Measurements from ENCODE around the gene NCAPD2.
"Not testable (repeated sequence)": the region's sequence is repeated elsewhere in the genome, so short reads cannot be mapped to it uniquely, and the experiment has no call there.

Gene NCAPD2

DNA sequence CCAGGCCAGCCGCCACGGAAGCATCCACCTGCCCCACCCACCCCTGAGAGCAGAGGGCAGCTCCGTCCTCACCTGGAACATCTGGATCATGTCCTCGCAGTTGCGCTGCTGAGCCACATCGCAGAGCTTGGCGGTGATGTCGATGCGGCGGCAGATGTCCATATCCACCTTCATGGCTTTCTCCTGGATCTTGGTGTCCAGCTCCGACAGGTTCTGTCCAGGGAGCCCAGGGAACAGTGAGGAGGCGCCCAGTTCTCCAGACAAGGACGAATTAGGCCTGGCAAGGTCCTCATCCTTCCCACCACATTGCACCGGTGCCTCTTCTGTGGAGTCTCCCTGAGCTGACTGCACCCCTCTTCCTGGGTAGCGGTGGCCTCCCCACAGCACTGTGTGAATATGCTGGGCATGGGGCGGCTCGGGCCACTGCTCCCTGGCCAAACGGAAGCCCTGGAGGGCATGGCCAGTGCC is 55.8 kb downstream of the NCAPD2 start:
- no peak for DNase-seq (ENCODE audit: low read depth)

DNA sequence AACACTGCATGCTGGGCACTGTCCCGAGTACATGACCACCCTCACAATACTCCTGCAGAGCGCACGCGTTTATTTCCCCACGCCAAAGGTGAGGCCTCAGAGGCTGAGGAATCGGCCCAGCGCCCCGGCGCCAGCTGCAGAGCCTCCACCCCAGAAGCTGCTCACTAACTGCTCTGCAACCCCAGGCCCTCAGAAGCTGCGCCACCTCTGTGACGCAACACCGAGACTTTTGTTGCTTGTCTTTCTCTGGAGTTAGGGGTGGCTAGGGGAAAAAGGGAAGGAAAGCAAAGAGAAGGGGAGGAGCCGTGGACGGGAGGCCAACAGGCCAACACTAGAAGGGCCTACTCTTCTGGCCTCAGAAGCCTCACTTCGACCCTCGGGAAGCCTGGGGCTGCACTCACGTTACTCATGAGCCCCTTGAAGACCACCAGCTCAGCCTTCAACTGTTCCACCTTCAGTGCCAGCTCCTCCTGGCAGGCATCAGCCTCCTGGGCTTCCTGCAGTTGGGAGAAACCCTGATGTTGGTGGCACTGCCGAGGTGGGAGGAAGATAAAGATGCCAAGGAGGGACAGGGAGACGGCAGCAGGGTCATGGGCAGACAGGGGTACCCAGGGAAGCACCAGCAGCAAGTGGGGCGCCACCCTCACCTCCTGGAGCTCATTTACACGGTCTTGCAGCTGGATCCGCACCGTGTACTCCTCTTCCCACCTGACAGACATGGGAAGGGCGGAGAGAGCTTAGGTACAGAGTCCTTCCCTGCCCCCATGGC is 56.6 kb downstream of the NCAPD2 start:
- DNase-seq (ENCODE audit: low read depth), result no peak

DNA sequence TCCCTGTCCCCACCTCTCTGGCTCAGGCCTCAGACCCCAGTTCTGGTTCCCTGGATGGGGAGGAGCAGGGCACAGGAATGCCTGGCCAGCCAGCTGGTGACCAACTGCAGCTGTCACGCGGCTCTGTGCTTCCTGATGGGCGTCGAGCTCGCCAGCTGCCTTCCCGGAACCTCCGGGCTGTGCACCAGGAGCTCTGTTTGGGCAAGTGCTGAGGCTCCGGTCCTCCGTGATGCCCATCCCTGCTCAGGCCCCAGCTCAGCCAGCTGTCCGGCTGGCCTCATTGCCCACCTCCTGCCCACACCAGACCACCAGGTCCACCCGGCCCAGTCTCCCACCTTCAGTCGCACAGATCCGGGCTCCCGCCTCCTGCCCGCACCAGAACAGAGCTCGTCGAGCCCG is 57.2 kb downstream of the NCAPD2 start:
- DNase-seq (ENCODE audit: low read depth), result no peak

DNA sequence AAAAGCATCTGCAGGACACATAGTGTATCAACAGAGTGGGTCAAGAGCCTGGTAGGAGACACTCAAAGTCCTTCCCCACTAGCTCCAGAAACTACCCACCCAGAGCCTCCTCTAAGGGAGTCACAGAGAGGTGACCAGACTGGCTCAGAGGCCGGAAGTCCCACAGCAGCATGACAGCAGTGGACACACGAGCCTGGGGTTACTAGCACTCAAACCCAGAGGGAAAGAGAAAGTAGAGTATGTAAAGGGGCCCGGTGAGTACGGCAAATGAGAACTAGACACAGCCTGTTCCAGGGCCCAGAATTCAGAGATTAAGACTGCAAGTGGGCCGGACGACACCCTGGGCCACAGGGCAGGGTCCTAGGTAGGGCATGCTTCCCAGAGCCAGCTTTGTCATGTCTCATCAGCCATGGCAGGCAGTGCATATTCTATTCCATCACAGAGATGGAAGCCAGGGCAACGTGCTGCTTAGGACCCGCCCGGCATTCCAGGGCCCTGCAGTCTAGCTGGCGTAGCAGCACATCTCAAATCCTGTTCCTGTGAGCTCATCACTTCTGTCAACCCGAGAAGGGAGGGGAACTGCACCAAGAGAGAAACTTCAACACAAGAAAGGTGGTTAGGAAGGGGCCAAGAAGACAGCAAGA is 57.7 kb downstream of the NCAPD2 start:
- DNase-seq (ENCODE audit: low read depth), result peak; percentile 74

DNA sequence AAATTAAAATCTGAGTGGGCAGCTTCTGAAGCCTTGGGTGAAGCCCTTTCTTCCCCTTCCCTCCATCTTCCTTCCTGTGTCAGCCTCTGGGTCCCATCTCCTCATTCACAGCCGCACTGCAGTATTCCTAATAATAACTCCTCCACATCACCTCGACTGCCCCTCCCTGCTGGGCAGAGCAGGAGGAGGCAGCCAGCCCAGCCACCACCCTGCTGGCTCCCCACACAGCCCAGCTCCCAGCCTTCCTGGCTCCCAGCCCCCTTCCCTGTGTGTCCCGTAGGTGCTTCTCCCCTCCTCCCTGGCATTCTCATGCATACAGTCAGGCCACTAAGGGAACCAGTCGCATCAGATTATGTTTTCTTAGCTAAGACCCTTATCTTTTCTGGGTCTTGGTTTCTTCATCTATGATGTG is 58.2 kb downstream of the NCAPD2 start:
- peak; percentile 61 for DNase-seq (ENCODE audit: low read depth)

DNA sequence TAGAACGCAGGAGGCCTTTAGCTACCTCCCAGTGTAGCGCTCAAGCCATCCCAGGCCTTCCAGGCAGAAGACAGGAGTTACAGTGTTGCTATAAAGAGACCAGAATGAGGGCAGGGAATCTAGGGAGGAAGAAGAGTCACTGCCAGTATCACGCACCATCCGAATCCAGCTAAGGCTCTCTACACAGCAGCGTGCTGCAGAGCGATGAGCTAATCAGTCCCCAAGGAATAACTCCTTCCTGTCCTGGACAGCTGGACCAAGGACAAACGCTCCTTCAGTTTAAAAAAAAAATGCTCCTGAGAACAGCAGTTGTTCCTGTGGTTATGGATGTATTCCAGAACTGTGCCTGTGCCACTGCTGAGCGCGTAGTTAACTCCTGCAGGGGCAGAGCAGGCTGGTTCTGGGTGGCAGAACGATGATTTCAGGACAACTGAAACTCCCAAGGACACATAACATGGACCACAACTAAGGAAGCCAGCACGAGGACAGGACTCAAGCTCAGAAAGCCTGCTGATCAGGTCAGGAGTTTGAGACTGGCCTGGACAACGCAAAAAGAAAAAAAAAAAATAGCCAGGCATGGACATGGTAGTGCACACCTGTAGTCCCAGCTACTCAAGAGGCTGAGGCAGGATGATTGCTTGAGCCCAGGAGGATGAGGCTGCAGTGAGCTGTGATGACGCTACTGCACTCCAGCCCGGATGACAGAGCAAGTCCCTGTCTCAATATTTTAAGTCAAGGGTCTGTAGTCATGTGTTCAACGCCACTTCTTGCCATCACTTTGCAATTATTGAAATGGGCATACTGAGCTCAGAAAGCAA is 59.4 kb downstream of the NCAPD2 start:
- peak; percentile 44 for DNase-seq (ENCODE audit: low read depth)

DNA sequence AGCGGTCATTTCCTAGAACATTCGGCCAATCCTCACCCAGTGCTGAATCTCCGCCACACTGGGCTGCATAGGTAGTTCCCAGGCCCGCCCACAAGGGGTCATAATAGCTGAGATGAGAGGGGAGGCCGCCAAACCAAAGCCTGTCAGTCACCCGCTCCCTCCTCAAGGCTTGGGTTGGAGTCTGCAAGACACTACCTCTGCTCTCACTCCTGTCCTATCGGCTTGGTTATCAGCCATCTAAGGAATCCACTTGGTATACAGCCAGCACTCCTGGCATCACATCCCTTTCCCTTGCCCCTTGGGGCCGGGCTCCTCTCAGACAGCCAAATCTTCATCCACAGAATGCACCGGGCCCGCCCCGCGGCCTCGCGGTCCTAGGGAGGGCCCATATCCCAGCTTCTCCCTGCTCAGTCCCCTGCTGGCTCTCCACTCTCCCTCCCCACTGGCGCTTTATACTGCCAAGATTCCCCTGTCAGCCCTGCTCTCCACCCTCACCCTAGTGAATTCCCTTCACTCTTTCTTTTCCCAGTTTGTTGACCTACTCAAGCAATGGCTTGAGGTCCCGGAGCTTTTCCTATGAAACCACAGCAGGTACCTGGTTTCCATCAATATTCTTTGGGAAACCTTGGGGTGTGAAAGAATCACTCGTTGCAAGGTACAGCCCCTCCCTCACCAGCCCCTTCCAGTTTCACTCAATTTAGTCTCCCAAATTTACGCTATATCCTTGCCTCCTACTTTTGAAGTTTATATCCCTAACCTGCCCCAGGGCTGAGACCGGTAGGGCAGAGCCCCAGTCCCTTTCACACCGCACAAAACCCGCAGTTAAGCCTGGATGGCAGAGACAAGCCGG is 60.5 kb downstream of the NCAPD2 start:
- peak; percentile 79 for DNase-seq (ENCODE audit: low read depth)

DNA sequence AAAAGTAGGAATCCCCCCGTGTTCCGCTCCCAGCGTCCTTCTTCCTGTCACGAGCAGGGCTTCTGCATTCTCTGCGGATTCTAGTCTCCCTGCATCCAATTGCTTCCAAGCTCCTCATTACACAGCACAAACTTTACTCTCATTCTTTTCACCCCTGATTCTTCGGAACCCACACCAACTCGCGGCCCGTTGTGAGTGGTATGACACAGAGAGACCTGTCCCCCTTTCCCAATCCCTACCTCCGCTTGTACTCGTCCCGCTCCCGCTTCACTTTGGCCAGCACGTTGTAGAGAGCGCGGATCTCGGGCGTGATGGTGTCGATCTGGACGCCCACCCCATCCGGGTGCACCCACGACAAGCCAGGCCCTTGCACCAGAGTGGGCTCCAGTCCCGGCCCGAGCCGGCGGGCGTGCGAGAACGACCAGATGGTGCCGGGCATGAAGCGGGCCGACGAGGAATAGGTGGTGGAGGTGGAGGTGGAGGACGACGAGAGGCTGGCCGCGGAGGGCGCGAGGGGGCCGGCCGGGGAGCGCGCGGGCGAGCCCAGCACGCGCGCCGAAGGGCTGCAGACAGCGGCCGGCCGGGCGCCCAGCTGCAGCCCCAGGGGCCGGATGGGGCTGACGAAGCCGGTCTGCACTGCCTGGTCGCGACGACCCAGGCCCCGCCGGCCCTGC is 61.3 kb downstream of the NCAPD2 start:
- no peak for DNase-seq (ENCODE audit: low read depth)

DNA sequence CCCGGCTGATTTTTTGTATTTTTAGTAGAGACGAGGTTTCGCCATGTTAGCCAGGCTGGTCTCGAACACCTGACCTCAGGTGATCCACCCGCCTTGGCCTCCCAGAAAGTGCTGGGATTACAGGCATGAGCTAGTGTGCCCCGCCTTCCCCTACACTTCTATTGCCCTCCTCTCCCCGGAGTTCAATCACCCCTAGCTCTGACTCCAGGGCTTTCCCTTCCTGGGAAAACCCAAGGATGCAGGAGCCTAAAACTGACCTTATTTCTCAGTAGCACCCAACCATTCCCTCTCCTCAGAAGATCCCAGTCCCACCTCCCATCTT is 62.6 kb downstream of the NCAPD2 start:
- not testable (repeated sequence) for DNase-seq (ENCODE audit: low read depth)

DNA sequence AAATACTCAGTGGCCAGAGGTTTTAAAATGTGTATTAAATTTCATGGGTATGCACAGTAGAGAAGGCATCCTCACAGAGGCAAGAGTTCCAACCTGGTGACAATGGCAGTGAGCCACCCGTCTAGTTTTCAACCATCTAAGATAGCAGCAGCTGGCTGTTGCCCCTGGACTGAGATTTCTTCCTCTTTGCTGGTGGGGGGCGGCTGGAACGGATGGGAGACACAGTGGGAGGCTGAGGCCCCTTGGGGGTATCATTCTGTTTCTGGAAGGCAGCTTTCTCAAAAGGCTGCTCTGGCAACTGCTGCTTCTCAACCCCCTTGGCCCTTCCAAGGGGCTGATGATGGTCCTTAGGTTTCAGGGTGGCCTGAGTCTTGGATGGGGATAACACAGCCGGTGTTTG is 63.0 kb downstream of the NCAPD2 start:
- DNase-seq (ENCODE audit: low read depth), result no peak

DNA sequence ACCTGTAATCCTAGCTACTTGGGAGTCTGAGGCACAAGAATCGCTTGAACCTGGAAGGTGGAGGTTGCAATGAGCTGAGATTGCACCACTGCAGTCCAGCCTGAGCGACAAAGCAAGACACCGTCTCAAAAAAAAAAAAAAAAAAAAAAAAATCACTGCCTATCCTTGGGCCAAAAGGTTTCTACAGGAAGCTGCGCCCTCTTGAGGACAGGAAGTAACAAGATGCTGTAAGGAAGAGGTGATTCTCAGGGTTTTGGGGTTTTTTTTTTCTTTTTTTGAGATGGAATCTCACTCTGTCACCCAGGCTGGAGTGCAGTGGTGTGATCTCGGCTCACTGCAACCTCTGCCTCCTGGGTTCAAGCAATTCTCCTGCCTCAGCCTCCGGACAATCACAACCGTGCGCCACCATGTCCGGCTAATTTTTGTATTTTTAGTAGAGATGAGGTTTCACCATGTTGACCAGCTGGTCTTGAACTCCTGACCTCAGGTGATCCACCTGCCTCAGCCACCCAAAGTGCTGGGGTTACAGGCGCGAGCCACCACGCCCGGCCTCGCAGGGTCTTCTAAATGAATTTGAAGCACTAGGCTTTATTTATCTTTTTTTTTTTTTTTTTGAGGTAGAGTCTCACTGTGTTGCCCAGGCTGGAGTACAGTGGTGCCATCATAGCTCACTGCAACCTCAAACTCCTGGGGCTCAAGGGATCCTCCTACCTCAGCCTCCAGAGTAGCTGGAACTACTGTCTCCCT is 64.3 kb downstream of the NCAPD2 start:
- DNase-seq (ENCODE audit: low read depth), result peak; percentile 71

DNA sequence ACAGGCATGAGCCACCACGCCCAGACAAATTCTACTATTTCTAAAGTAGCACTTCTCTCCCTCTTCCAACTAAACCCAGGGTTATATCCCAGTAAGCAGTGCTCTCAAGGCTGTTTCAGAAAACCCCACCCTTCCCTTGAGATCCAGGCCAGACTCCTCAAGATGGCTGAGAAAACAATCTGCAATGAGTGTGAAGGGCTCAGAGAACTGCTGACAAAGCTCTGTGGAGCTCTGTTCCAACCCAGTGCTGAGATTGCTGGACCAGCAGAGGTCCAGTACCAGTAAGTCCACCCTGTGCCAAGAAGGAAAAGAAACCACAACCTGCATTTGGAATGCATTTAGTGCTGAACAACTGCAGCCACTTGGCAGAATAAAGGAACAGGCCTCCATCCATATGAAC is 65.6 kb downstream of the NCAPD2 start:
- DNase-seq (ENCODE audit: low read depth), result no peak

DNA sequence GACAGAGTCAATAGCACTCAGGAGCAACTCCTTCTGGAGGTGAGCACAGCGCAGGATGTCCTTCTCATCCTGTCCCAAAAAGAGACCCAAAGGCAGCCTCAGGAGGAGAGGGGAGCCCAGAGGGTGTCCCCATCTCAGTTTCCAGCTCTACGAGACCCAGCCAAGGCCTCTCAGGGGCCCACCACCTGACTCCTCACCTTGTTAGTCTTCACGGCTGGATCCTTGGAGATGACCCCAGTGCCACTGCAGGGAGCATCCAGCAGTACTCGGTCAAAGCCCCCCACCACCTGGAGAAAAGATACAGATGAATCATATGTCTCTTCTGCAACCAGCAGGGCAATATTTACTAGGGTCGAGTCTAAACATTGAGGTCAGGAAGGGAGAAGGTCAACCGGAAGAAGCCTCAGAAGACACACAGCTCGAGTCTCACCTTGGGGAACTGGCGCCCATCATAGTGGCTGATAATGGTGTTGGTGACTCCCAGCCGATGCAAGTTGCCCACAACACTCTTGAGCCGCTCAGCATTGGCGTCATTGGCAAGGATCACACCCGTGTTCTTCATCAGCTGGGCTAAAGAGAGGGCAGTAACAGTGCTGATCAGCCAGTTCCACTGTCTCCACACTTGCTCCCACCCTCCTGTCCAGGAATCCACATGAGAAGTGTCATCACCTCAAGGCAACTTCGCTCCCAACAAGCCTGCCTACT is 66.8 kb downstream of the NCAPD2 start:
- no peak for DNase-seq (ENCODE audit: low read depth)

DNA sequence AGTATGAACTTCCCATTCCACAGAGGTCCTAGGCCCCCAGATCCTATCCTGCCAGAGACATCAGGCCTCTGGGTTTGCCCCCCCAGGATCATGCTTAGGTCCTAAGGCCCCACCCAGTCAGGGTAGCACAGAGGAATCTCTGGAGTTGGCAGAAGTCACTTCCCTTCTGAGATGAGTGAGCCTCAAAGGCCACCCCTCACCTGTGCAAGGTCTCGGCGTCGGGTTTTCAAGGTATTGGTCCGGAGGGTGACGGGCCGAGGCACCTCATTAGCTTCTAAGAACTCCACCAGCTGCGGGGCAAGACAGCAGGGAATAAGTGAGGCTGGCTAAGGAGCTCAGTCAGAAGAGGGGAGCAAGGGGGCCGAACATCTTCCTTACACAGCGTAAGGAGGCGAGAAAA is 69.0 kb downstream of the NCAPD2 start:
- DNase-seq (ENCODE audit: low read depth), result no peak

DNA sequence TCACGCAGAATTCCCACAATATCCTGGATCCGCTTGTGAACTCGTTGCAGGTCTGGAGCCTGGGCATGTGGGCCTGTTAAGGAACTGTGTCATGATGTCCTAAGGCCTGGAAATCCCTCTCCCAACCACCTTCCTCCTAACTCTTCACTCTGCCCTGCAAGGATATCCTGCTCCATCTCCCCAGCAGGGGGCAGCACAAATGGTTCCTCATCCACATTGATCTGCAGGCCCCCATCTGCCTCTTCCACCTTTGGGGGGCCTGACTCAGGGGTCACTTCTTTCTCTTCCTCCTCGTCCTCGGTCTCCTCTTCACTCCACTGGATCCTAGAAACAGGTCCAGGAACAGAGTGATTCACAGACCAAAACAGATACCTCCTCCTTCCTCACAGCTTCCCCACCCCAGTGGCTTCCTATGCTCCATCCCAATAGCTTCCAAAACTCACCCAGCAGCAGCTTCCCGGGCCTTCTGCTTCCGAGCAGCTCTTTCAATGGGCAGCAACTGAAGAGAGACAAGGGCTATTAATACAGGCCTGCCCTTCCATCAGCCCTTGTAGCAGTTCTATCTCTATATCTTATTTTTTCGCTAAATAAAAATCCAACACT is 69.6 kb downstream of the NCAPD2 start:
- peak; percentile 35 for DNase-seq (ENCODE audit: low read depth)

DNA sequence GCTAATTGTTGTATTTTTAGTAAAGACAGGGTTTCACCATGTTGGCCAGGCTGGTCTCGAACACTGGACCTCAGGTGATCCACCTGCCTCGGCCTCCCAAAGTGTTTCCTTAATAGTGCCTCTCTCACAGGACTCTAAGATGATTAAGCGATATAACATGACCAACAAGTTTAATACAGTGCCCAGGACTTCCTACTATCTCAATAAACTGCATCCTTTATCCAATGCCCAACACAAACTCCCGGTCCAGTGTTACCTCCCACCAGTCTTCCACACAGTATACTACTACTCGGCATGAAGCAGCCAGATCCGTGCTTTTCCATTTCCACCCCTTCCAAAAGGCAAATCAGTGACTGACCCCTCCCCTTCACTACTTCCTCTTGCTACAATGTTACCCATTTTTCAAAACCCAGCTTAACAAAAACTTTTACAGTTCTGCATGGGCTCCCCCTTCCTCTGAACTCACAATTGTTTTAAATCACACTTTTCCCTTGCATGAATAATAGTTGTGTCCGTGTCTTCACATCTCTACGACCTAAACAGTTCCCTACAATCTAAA is 73.3 kb downstream of the NCAPD2 start:
- no peak for DNase-seq (ENCODE audit: low read depth)

DNA sequence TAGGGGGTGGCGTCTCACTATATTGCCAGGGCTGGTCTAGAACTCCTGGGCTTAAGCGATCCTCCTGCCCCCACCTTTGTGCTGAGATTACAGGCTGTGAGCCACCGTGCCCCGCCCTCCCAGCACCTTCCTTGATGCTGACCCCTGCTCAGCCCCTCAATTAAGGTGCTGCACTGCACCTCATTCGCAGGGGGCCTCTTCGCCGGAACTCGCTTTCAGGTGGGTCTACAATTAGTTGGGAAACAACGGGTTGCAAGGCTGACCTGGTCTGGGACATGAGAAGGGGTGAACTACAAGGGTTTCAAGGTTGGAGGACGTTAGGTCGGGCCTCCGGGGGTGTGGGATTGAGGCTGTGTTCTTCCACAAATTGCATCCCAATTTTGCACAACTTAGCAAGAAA is 75.4 kb downstream of the NCAPD2 start:
- no peak for DNase-seq (ENCODE audit: low read depth)

DNA sequence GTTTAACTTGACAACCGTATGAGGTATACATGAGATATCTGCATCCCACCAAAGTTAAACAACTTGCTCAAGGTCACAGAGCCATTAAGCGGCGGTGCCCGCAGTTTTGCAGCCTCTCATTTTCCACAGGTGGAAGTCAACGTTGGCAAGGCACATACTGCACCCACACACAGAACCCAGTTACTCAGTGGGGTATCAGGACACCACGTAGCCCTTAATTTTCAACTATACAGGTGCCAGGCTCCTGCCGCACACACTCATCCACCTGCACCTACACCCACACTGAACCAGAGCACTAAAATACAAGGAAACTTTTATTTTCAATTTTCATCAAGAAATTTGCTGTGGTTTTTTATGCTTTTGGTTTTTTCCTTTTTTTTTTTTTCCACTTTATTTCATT is 75.9 kb downstream of the NCAPD2 start:
- DNase-seq (ENCODE audit: low read depth), result no peak

DNA sequence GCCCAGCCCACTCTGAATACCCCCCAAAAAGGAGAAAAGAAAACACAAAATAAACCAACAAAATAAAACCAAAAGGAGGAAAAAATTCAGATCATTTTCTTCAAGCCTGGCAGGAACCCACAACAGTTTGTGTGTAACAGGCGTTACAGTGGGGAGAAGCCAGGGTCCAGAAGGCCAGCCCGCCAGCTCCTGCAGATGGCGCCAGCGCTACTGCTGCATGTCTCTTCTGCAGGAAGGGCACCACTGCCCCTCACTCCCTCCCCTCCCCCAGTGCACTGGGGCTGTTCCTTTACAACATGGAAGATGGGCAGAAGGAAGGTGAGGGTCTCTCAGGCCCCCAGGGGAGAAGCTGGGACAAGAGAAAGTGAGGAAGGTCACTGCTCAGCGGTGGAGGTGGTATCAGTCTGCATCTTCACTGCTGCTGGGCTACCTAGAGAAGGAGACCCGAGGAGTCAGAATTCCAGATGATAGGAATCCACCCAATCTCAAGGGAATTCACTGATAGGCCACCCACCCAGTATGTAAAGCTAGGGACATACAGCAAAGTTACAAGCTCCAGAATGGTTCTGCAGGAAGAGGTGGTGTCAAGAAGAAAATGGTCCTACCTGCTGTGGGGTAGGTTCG is 76.5 kb downstream of the NCAPD2 start:
- DNase-seq (ENCODE audit: low read depth), result peak; percentile 35

Data from amniotic epithelial cell (primary cell).